ENCODE data around the gene MKKS.

GRCh38 chr20:10370091-10370887 lies 63.7 kb downstream of the MKKS start:
- TF ChIP-seq CTCF (IDR thresholded peaks at IDR 0.05) (no peak), EZH2 (IDR thresholded peaks at IDR 0.05) (no peak)
